DND-41 (cell line): ENCODE data around the gene AP1G2.
"Not testable (repeated sequence)": the region's sequence is repeated elsewhere in the genome, so short reads cannot be mapped to it uniquely, and the experiment has no call there.

Experiments used
- EZH2 ChIP-seq: IDR thresholded peaks from 3 replicates; pipeline ENCODE4 v1.6.1; 2012; ENCODE audit warnings: borderline replicate concordance, low read depth, mild to moderate bottlenecking, moderate library complexity, low read length, inconsistent platforms; ENCODE audit not compliant: severe bottlenecking
- TF ChIP-seq, protein P1 (sequence below): IDR thresholded peaks from 2 replicates; pipeline ENCODE4 v1.5.1; 2012; ENCODE audit warnings: borderline replicate concordance, low read length, moderate library complexity, mild to moderate bottlenecking; ENCODE audit not compliant: poor library complexity, severe bottlenecking; ENCODE audit errors: extremely low read depth

- TF ChIP-seq, protein P1, sequence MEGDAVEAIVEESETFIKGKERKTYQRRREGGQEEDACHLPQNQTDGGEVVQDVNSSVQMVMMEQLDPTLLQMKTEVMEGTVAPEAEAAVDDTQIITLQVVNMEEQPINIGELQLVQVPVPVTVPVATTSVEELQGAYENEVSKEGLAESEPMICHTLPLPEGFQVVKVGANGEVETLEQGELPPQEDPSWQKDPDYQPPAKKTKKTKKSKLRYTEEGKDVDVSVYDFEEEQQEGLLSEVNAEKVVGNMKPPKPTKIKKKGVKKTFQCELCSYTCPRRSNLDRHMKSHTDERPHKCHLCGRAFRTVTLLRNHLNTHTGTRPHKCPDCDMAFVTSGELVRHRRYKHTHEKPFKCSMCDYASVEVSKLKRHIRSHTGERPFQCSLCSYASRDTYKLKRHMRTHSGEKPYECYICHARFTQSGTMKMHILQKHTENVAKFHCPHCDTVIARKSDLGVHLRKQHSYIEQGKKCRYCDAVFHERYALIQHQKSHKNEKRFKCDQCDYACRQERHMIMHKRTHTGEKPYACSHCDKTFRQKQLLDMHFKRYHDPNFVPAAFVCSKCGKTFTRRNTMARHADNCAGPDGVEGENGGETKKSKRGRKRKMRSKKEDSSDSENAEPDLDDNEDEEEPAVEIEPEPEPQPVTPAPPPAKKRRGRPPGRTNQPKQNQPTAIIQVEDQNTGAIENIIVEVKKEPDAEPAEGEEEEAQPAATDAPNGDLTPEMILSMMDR, result not testable (repeated sequence)
- not testable (repeated sequence) for TF ChIP-seq EZH2
These were observed 26.6 kb upstream of the AP1G2 start for GRCh38 chr14:23594191-23594590.
